Rectal smooth muscle tissue (tissue), 1 donor: ENCODE measurements around the gene NPAS1.

Experiments
- H3K27ac ChIP-seq: one replicate; pipeline ENCODE4 v1.7.0; 2013; ENCODE audit warnings: low read depth, low read length, inconsistent platforms
- H3K27me3 ChIP-seq: one replicate; pipeline ENCODE4 v1.7.0; 2013; ENCODE audit warnings: low read length; ENCODE audit not compliant: control insufficient read depth, insufficient read depth
- H3K36me3 ChIP-seq: one replicate; pipeline ENCODE4 v1.7.0; 2013; ENCODE audit warnings: low read length; ENCODE audit not compliant: control insufficient read depth, insufficient read depth
- H3K4me1 ChIP-seq: one replicate; pipeline ENCODE4 v1.7.0; 2013; ENCODE audit warnings: low read length; ENCODE audit not compliant: control insufficient read depth, insufficient read depth
- H3K4me3 ChIP-seq: one replicate; pipeline ENCODE4 v1.7.0; 2013; ENCODE audit warnings: low read length
- H3K9ac ChIP-seq: one replicate; pipeline ENCODE4 v1.7.0; 2013; ENCODE audit warnings: low read length

Gene NPAS1

GRCh38 chr19:47027586-47028088 lies 8.0 kb downstream of the NPAS1 start:
- Histone ChIP-seq H3K27ac (no peak overlapping the region), H3K4me3 (no peak overlapping the region), H3K9ac (no peak overlapping the region), H3K36me3 (no peaks in the 10 kb centered on the region), H3K27me3 (peaks cover 30% of the 10 kb centered on the region), H3K4me1 (no peaks in the 10 kb centered on the region)

- H3K27me3 ChIP-seq = peaks cover 27% of the 10 kb centered on the region
- no peaks in the 10 kb centered on the region for H3K36me3 ChIP-seq
- no peak overlapping the region for H3K9ac ChIP-seq
- H3K27ac ChIP-seq = no peak overlapping the region
- H3K4me3 ChIP-seq = no peak overlapping the region
- H3K4me1 ChIP-seq = no peaks in the 10 kb centered on the region
Measured at GRCh38 chr19:47028195-47028601, 8.6 kb downstream of the NPAS1 start.

- H3K4me3 ChIP-seq = no peak overlapping the region
- no peak overlapping the region for H3K9ac ChIP-seq
- no peaks in the 10 kb centered on the region for H3K36me3 ChIP-seq
- H3K4me1 ChIP-seq = peaks cover 3% of the 10 kb centered on the region
- H3K27me3 ChIP-seq = peaks cover 20% of the 10 kb centered on the region
- no peak overlapping the region for H3K27ac ChIP-seq
Measured at GRCh38 chr19:47032171-47032811, 12.7 kb downstream of the NPAS1 start.

GRCh38 chr19:47035127-47036096 lies 15.8 kb downstream of the NPAS1 start:
- peaks cover 3% of the 10 kb centered on the region for H3K4me1 ChIP-seq
- H3K36me3 ChIP-seq = no peaks in the 10 kb centered on the region
- H3K27me3 ChIP-seq = peaks cover 8% of the 10 kb centered on the region
- peak overlapping the region; percentile 75 for H3K4me3 ChIP-seq
- peak overlapping the region; percentile 55 for H3K27ac ChIP-seq
- H3K9ac ChIP-seq = no peak overlapping the region

GRCh38 chr19:47036097-47036651 lies 16.5 kb downstream of the NPAS1 start:
- Histone ChIP-seq H3K4me1 (peaks cover 3% of the 10 kb centered on the region), H3K36me3 (no peaks in the 10 kb centered on the region), H3K27ac (peak overlapping the region; percentile 55), H3K4me3 (peak overlapping the region; percentile 75), H3K27me3 (peaks cover 8% of the 10 kb centered on the region), H3K9ac (no peak overlapping the region)

GRCh38 chr19:47037766-47038165 lies 18.1 kb downstream of the NPAS1 start:
- H3K9ac ChIP-seq = no peak overlapping the region
- H3K27me3 ChIP-seq = no peaks in the 10 kb centered on the region
- H3K4me3 ChIP-seq = no peak overlapping the region
- H3K4me1 ChIP-seq = peaks cover 3% of the 10 kb centered on the region
- no peaks in the 10 kb centered on the region for H3K36me3 ChIP-seq
- H3K27ac ChIP-seq = no peak overlapping the region

GRCh38 chr19:47039239-47039874 lies 19.7 kb downstream of the NPAS1 start:
- no peak overlapping the region for H3K27ac ChIP-seq
- no peak overlapping the region for H3K4me3 ChIP-seq
- no peaks in the 10 kb centered on the region for H3K36me3 ChIP-seq
- H3K27me3 ChIP-seq = no peaks in the 10 kb centered on the region
- H3K9ac ChIP-seq = no peak overlapping the region
- H3K4me1 ChIP-seq = peaks cover 3% of the 10 kb centered on the region

- no peaks in the 10 kb centered on the region for H3K36me3 ChIP-seq
- H3K27ac ChIP-seq = no peak overlapping the region
- H3K27me3 ChIP-seq = no peaks in the 10 kb centered on the region
- H3K4me1 ChIP-seq = no peaks in the 10 kb centered on the region
- no peak overlapping the region for H3K4me3 ChIP-seq
- H3K9ac ChIP-seq = no peak overlapping the region
Measured at GRCh38 chr19:47040869-47041268, 21.2 kb downstream of the NPAS1 start.

GRCh38 chr19:47044946-47045866 lies 25.6 kb downstream of the NPAS1 start:
- Histone ChIP-seq H3K27ac (no peak overlapping the region), H3K27me3 (no peaks in the 10 kb centered on the region), H3K4me3 (no peak overlapping the region), H3K36me3 (no peaks in the 10 kb centered on the region), H3K9ac (no peak overlapping the region), H3K4me1 (no peaks in the 10 kb centered on the region)

- no peak overlapping the region for H3K4me3 ChIP-seq
- no peak overlapping the region for H3K27ac ChIP-seq
- H3K27me3 ChIP-seq = no peaks in the 10 kb centered on the region
- H3K36me3 ChIP-seq = no peaks in the 10 kb centered on the region
- no peaks in the 10 kb centered on the region for H3K4me1 ChIP-seq
- H3K9ac ChIP-seq = no peak overlapping the region
Measured at GRCh38 chr19:47045867-47046470, 26.3 kb downstream of the NPAS1 start.

- H3K27ac ChIP-seq = no peak overlapping the region
- H3K4me3 ChIP-seq = peak overlapping the region; percentile 86
- no peaks in the 10 kb centered on the region for H3K27me3 ChIP-seq
- H3K36me3 ChIP-seq = no peaks in the 10 kb centered on the region
- H3K9ac ChIP-seq = no peak overlapping the region
- no peaks in the 10 kb centered on the region for H3K4me1 ChIP-seq
Measured at GRCh38 chr19:47047272-47047762, 27.7 kb downstream of the NPAS1 start.
